IMR-90 (cell line): ENCODE measurements around the gene PKP3. TPM values are rescaled to one million over a fixed set of nuclear protein-coding genes. Genes with fewer than 3 reads are reported as not detected.

Experiments used
- ATAC-seq: fragments of 200-7000 bp; cut with Tn5 transposase; 2 replicates; pipeline ENCODE4 v1.9.1; 2020; ENCODE audit warnings: low read depth, mild to moderate bottlenecking, moderate library complexity
- BruUV-seq: library from RNA; stranded (reverse); fragments of 400-500 nt; replicated peaks from 2 replicates; lab custom pipeline; 2021; lab: Mats Ljungman, UMichigan
- CTCF ChIA-PET: fragments of 300-600 bp; formaldehyde crosslinking; extraction: SDS; loops from one replicate; lab custom pipeline; 2021; ENCODE audit warnings: antibody characterized with exemption; lab: Yijun Ruan, JAX
- POLR2A ChIA-PET: fragments of 300-600 bp; sonication (Branson Sonifier 250); formaldehyde crosslinking; loops from one replicate; lab custom pipeline; 2022; ENCODE audit warnings: antibody characterized with exemption; ENCODE audit not compliant: unreplicated experiment; lab: Charles Lee
- DNase-seq: peaks from one replicate; pipeline ENCODE4 v3.0.0; 2013
- H2AFZ ChIP-seq: replicated peaks from 2 replicates; pipeline ENCODE3; 2013; ENCODE audit warnings: low read length, mild to moderate bottlenecking; ENCODE audit not compliant: poor library complexity
- H2AK5ac ChIP-seq: 2 replicates; pipeline ENCODE4 v1.6.1; 2013; ENCODE audit warnings: low read depth, low read length, inconsistent platforms
- H2AK9ac ChIP-seq: replicated peaks from 2 replicates; pipeline ENCODE3; 2013; ENCODE audit warnings: mild to moderate bottlenecking, low read depth, low read length, moderate library complexity; ENCODE audit not compliant: poor library complexity
- H2BK120ac ChIP-seq: 2 replicates; pipeline ENCODE4 v1.6.1; 2013; ENCODE audit warnings: low read depth, low read length, inconsistent platforms
- H2BK15ac ChIP-seq: 3 replicates; pipeline ENCODE4 v1.6.1; 2013; ENCODE audit warnings: low read depth, low read length, inconsistent platforms
- H2BK20ac ChIP-seq: 2 replicates; pipeline ENCODE4 v1.6.1; 2013; ENCODE audit warnings: low read depth, mild to moderate bottlenecking, inconsistent platforms, low read length, moderate library complexity
- H2BK5ac ChIP-seq: 2 replicates; pipeline ENCODE4 v1.6.1; 2013; ENCODE audit warnings: mild to moderate bottlenecking, low read depth, low read length, inconsistent platforms; ENCODE audit not compliant: poor library complexity, severe bottlenecking
- H3K14ac ChIP-seq: replicated peaks from 2 replicates; pipeline ENCODE4 v1.6.1; 2013; ENCODE audit warnings: low read depth, low read length, inconsistent platforms
- H3K18ac ChIP-seq: 2 replicates; pipeline ENCODE4 v1.6.1; 2013; ENCODE audit warnings: low read depth, low read length, control low read depth
- H3K23ac ChIP-seq: 2 replicates; pipeline ENCODE4 v1.6.1; 2013; ENCODE audit warnings: low read depth, low read length, inconsistent platforms
- H3K27ac ChIP-seq: 2 replicates; pipeline ENCODE4 v1.5.1; 2013; ENCODE audit warnings: mild to moderate bottlenecking, control low read depth, low read length; ENCODE audit not compliant: insufficient read depth
- H3K27me3 ChIP-seq: 2 replicates; pipeline ENCODE4 v1.6.1; 2013; ENCODE audit warnings: low read length; ENCODE audit not compliant: control insufficient read depth, insufficient read depth
- H3K36me3 ChIP-seq: 2 replicates; pipeline ENCODE4 v1.6.1; 2013; ENCODE audit warnings: low read length, mixed read lengths; ENCODE audit not compliant: control insufficient read depth, insufficient read depth
- H3K4ac ChIP-seq: 2 replicates; pipeline ENCODE4 v1.6.1; 2013; ENCODE audit warnings: low read depth, low read length, inconsistent platforms
- H3K4me1 ChIP-seq: 2 replicates; pipeline ENCODE4 v1.6.1; 2013; ENCODE audit warnings: low read length, mixed read lengths; ENCODE audit not compliant: control insufficient read depth, insufficient read depth
- H3K4me2 ChIP-seq: 2 replicates; pipeline ENCODE4 v1.6.1; 2013; ENCODE audit warnings: low read depth, mild to moderate bottlenecking, control low read depth, low read length, moderate library complexity
- H3K4me3 ChIP-seq: 2 replicates; pipeline ENCODE4 v1.5.1; 2013; ENCODE audit warnings: low read depth, mild to moderate bottlenecking, control low read depth, low read length, moderate library complexity; ENCODE audit not compliant: insufficient read depth
- H3K56ac ChIP-seq: 2 replicates; pipeline ENCODE4 v1.6.1; 2013; ENCODE audit warnings: low read length, inconsistent platforms; ENCODE audit not compliant: insufficient read depth; ENCODE audit errors: extremely low read depth
- H3K79me1 ChIP-seq, 2 experiments: 2 replicates each; pipeline ENCODE4 v1.6.1; 2013; ENCODE audit warnings: low read length in 2 of 2, inconsistent platforms in 1 of 2, low read depth in 1 of 2
- H3K9ac ChIP-seq: 2 replicates; pipeline ENCODE4 v1.6.1; 2013; ENCODE audit warnings: low read depth, low read length, control low read depth
- H3K9me1 ChIP-seq: 2 replicates; pipeline ENCODE4 v1.6.1; 2013; ENCODE audit warnings: low read length, inconsistent platforms; ENCODE audit not compliant: insufficient read depth
- H3K9me3 ChIP-seq: 2 replicates; pipeline ENCODE4 v1.6.1; 2013; ENCODE audit warnings: low read length; ENCODE audit not compliant: control insufficient read depth, insufficient read depth
- H4K20me1 ChIP-seq: 2 replicates; pipeline ENCODE4 v1.6.1; 2013; ENCODE audit warnings: low read length, inconsistent platforms; ENCODE audit not compliant: insufficient read depth
- H4K5ac ChIP-seq: 2 replicates; pipeline ENCODE4 v1.6.1; 2013; ENCODE audit warnings: mild to moderate bottlenecking, low read depth, low read length, control low read depth
- H4K8ac ChIP-seq, 2 experiments: 2 replicates each; pipeline ENCODE4 v1.6.1; 2013; ENCODE audit warnings: low read depth in 2 of 2, low read length in 2 of 2, control low read depth in 1 of 2, inconsistent platforms in 1 of 2
- H4K91ac ChIP-seq: 2 replicates; pipeline ENCODE4 v1.6.1; 2013; ENCODE audit warnings: low read depth, low read length, inconsistent platforms; ENCODE audit not compliant: insufficient read depth
- BHLHE40 ChIP-seq: fragments of 150-350 bp; IDR thresholded peaks from 2 replicates; pipeline ENCODE4 v1.6.1; 2016; ENCODE audit warnings: mild to moderate bottlenecking, low read depth, low read length
- CEBPB ChIP-seq: IDR thresholded peaks from 2 replicates; pipeline ENCODE4 v1.6.1; 2012; ENCODE audit warnings: low read depth, low read length, improper control_type of control experiment
- CHD1 ChIP-seq: IDR thresholded peaks from 2 replicates; pipeline ENCODE4 v1.6.1; 2012; ENCODE audit warnings: low read depth, low read length, improper control_type of control experiment
- CTCF ChIP-seq: conservative IDR thresholded peaks from 2 replicates; pipeline ENCODE4 v1.5.1; 2012; ENCODE audit warnings: mild to moderate bottlenecking, low read depth, low read length, improper control_type of control experiment
- FOS ChIP-seq: fragments of 150-350 bp; IDR thresholded peaks from 2 replicates; pipeline ENCODE4 v1.6.1; 2016; ENCODE audit warnings: low read depth, low read length
- MAFK ChIP-seq: IDR thresholded peaks from 2 replicates; pipeline ENCODE4 v1.6.1; 2012; ENCODE audit warnings: low read depth, low read length, improper control_type of control experiment
- MAZ ChIP-seq: IDR thresholded peaks from 2 replicates; pipeline ENCODE4 v1.6.1; 2012; ENCODE audit warnings: low read depth, mild to moderate bottlenecking, low read length, improper control_type of control experiment, moderate library complexity, borderline replicate concordance
- MXI1 ChIP-seq: IDR thresholded peaks from 2 replicates; pipeline ENCODE4 v1.6.1; 2012; ENCODE audit warnings: low read depth, mild to moderate bottlenecking, low read length, moderate library complexity, borderline replicate concordance
- NFE2L2 ChIP-seq: fragments of 150-350 bp; IDR thresholded peaks from 2 replicates; pipeline ENCODE4 v1.6.1; 2016; ENCODE audit warnings: low read depth, mild to moderate bottlenecking, low read length
- POLR2A ChIP-seq: IDR thresholded peaks from 2 replicates; pipeline ENCODE4 v1.6.1; 2012; ENCODE audit warnings: mild to moderate bottlenecking, low read depth, low read length
- RAD21 ChIP-seq: IDR thresholded peaks from 2 replicates; pipeline ENCODE4 v1.6.1; 2012; ENCODE audit warnings: low read length, improper control_type of control experiment
- RCOR1 ChIP-seq: IDR thresholded peaks from 2 replicates; pipeline ENCODE4 v1.6.1; 2012; ENCODE audit warnings: mild to moderate bottlenecking, low read length, improper control_type of control experiment; ENCODE audit not compliant: insufficient replicate concordance
- RFX5 ChIP-seq: IDR thresholded peaks from 2 replicates; pipeline ENCODE4 v1.8.0; 2012; ENCODE audit warnings: low read depth, mild to moderate bottlenecking, low read length, moderate library complexity
- SMC3 ChIP-seq: fragments of 150-350 bp; IDR thresholded peaks from 2 replicates; pipeline ENCODE4 v1.6.1; 2016; ENCODE audit warnings: low read depth, mild to moderate bottlenecking, antibody characterized with exemption, low read length, moderate library complexity
- WGBS, 2 experiments: methylation state at CpG; one replicate each; pipeline versions ENCODE4 v1.1.5 to v1.1.7; 2013; ENCODE audit warnings: missing lambda C conversion rate in 2 of 2; ENCODE audit not compliant: insufficient read length in 1 of 2; ENCODE audit errors: extremely low coverage in 2 of 2; 5-methylcytosine and 5-hydroxymethylcytosine counted together
- dilution Hi-C: fragments of 300-500 bp; cut with HindIII; formaldehyde crosslinking; loops from one replicate; pipeline ENCODE4 v1.14.3; 2018; ENCODE audit warnings: low sequenced_read_pairs; ENCODE audit not compliant: unreplicated experiment
- in situ Hi-C: fragments of 300-500 bp; cut with MboI; formaldehyde crosslinking; loops from 3 replicates; pipeline ENCODE4 v1.14.3; 2019; ENCODE audit warnings: low sequenced_read_pairs, inconsistent platforms, mixed read lengths
- intact Hi-C: fragments of 100-400 bp; cut with micrococcal nuclease; formaldehyde crosslinking; loops from 2 replicates; pipeline ENCODE4 v1.10.0; 2022
- polyA plus RNA-seq, 3 experiments: library from polyadenylated mRNA; depleted of rRNA; stranded (reverse); fragments of >200 nt; gene quantifications; 2 replicates each; pipeline ENCODE4 v1.2.3, GENCODE V29; 2012; ENCODE audit warnings: low replicate concordance in 1 of 3
- total RNA-seq: library from RNA; depleted of rRNA; stranded (reverse); fragments of >200 nt; gene quantifications from 2 replicates; pipeline ENCODE4 v1.2.3, GENCODE V29; 2012
- TF ChIP-seq, protein P1 (sequence below): fragments of 150-350 bp; IDR thresholded peaks from 2 replicates; pipeline ENCODE4 v1.6.1; 2017; ENCODE audit warnings: mild to moderate bottlenecking, antibody characterized with exemption, low read length, low read depth
- TF ChIP-seq, protein P2 (sequence below): fragments of 150-350 bp; IDR thresholded peaks from 2 replicates; pipeline ENCODE4 v1.6.1; 2016; ENCODE audit warnings: low read depth, mild to moderate bottlenecking, low read length, moderate library complexity, borderline replicate concordance

The PKP3 gene
- total and polyA plus RNA-seq, 2 of the 4 experiments (the other 2 are of a cell fraction): 1.5 to 2.2 TPM

- Histone ChIP-seq H3K14ac (no peak overlapping the region), H2AFZ (no peak overlapping the region), H3K9ac (no peak overlapping the region), H3K9me3 (no peaks in the 10 kb centered on the region), H3K4me1 (no peaks in the 10 kb centered on the region), H3K4me3 (no peak overlapping the region), H2AK5ac (no peak overlapping the region), H4K91ac (no peak overlapping the region), H3K56ac (no peak overlapping the region), H3K27me3 (no peaks in the 10 kb centered on the region), H3K9me1 (no peaks in the 10 kb centered on the region), H3K4me2 (no peak overlapping the region), H2BK5ac (no peak overlapping the region), H3K4ac (no peak overlapping the region), H3K27ac (no peak overlapping the region), H4K5ac (no peak overlapping the region), H2BK20ac (no peak overlapping the region), H4K20me1 (no peaks in the 10 kb centered on the region), H3K36me3 (peaks cover 34% of the 10 kb centered on the region; the same call in 1 of the 2 replicates), H2AK9ac (no peak overlapping the region), H2BK15ac (no peak overlapping the region), H3K23ac (no peak overlapping the region), H3K79me1 (no peaks in the 10 kb centered on the region), H2BK120ac (no peak overlapping the region), H3K18ac (no peak overlapping the region), H4K8ac (no peak overlapping the region)
- DNase-seq: no peak
- 96% methylated on average over 23 of the region's 35 CpGs; no CpG with 5 or more reads in 1 of the 2 experiments for WGBS, 2 experiments
- intact Hi-C loops: no loop called here
- dilution Hi-C loops: no loop called here
- no peak for ATAC-seq
- BruUV-seq: TSS peak; percentile 29
- in situ Hi-C loops: no loop called here
- no peak for TF ChIP-seq CEBPB
- TF ChIP-seq SMC3: no peak
- TF ChIP-seq, protein P1, sequence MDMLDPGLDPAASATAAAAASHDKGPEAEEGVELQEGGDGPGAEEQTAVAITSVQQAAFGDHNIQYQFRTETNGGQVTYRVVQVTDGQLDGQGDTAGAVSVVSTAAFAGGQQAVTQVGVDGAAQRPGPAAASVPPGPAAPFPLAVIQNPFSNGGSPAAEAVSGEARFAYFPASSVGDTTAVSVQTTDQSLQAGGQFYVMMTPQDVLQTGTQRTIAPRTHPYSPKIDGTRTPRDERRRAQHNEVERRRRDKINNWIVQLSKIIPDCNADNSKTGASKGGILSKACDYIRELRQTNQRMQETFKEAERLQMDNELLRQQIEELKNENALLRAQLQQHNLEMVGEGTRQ: no peak
- no peak for TF ChIP-seq CHD1
- TF ChIP-seq RCOR1: no peak
- TF ChIP-seq FOS: no peak
- TF ChIP-seq, protein P2, sequence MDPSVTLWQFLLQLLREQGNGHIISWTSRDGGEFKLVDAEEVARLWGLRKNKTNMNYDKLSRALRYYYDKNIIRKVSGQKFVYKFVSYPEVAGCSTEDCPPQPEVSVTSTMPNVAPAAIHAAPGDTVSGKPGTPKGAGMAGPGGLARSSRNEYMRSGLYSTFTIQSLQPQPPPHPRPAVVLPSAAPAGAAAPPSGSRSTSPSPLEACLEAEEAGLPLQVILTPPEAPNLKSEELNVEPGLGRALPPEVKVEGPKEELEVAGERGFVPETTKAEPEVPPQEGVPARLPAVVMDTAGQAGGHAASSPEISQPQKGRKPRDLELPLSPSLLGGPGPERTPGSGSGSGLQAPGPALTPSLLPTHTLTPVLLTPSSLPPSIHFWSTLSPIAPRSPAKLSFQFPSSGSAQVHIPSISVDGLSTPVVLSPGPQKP: no peak
- no peak for TF ChIP-seq MAZ
- no peak for TF ChIP-seq POLR2A
- TF ChIP-seq RAD21: no peak
- TF ChIP-seq NFE2L2: no peak
- no peak for TF ChIP-seq MXI1
- no peak for TF ChIP-seq MAFK
- no peak for TF ChIP-seq RFX5
- TF ChIP-seq CTCF: no peak
- no peak for TF ChIP-seq BHLHE40
- ChIA-PET POLR2A (no interaction called here), CTCF (no interaction called here)
These were observed 13.9 kb upstream of the PKP3 start for GRCh38 chr11:380095-380480.
